Measurements from ENCODE around the gene MDFI.

MDFI gene

GRCh38 chr6:41651246-41651961 lies 13.1 kb downstream of the MDFI start:
- no peak for DNase-seq (ENCODE audit: low spot score)

DNA sequence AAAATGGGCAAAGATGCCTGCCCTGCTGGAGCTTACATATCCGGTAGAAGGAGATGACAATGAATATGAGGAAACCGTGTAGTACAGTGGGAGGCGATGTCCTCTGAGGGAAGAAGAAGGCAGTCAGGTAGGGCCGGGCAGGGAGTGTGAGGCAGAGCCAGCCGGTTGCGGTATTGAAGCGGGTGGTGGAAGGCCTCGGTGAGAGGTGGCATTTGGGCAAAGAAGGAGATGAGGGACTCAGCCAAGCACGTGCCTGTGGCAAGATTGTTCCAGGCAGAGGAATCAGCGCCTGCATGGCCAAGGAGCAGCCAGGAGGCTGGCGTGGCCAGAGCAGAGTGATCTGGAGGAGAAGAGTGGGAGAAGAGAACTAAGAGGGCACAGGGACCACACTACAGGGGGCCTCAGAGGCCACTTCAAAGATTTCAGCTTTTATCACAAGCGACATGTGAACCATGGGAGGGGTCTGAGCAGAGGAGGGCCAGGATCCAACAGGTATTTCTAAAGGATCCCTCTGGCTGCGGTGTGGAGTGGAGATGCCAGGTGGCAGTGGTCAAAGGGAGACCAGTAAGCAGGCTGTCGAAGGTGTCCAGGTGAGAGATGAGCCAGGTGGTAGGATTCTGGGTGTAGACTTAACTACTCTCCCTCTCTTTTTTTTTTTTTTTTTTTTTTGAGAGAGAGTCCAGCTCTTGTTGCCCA lies 13.8 kb downstream of the MDFI start:
- no peak for DNase-seq (ENCODE audit: low spot score)

DNA sequence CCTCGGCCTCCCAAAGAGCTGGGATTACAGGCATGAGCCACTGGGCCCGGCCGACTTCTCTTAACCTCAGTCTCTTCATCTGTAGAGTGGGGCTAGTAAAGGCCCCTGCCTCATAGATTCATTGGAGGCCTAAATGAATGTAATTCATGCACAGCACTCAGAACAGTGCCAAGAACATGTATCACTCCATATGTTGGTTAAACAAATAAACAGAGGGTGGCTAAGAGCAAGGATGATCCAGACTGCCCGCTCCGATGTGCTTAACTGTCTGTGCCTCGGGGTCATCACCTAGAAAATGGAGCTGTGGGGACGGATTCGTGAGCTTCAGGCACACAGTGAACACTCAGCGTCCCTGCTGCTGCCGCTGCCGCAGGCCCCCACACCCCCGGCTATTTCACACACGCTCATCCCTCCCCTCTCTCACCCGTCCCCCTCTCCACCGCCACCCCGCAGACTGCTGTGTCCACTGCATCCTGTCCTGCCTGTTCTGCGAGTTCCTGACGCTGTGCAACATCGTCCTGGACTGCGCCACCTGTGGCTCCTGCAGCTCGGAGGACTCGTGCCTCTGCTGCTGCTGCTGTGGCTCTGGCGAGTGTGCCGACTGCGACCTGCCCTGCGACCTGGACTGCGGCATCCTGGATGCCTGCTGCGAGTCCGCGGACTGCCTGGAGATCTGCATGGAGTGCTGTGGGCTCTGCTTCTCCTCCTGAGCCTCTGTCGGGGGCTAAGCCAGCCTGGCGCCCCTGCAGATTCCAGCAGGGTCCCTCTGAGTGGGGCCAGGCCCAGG lies 14.8 kb downstream of the MDFI start:
- no peak for DNase-seq (ENCODE audit: low spot score)

DNA sequence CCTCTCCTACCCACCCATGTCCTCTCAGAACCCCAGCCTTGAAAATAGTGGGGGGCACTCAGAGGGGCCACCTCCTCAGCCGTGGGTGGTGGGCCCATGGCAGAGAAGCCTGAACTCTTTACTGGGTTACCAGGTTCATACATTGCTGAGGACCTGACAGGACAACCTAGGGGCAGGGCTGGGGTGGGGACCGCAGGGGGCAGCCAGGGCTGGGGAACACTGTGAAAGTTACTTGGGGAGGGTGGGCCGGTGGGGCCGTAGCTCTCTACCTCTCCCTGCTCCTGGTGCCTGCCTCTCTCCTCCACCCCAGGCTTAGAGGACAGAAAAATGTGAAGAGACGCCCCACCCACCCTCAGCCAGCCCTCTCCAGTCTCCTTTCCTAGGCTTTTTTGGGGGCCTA lies 15.4 kb downstream of the MDFI start:
- no peak for DNase-seq (ENCODE audit: low spot score)

GRCh38 chr6:41654151-41654697 lies 16.0 kb downstream of the MDFI start:
- no peak for DNase-seq (ENCODE audit: low spot score)

GRCh38 chr6:41654698-41655151 lies 16.5 kb downstream of the MDFI start:
- no peak for DNase-seq (ENCODE audit: low spot score)

DNA sequence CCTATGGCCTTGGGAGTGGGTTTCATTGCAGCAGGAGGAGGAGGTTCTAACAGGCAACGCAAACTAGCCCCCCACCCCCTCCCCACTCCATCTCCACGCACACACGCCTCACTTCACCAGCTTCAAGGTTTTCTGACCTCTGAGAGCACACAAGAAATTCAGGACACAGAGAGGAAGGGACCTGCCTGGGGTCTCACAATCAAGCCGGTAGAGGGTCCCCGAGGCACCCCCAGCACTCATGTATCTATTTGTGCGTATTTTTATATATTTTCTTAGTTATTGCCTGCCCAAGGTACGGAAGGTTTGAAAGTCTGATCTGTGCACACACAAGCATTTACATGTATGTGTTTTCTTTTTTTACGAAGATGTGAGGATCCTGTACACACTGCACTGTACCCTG lies 16.9 kb downstream of the MDFI start:
- no peak for DNase-seq (ENCODE audit: low spot score)

DNA sequence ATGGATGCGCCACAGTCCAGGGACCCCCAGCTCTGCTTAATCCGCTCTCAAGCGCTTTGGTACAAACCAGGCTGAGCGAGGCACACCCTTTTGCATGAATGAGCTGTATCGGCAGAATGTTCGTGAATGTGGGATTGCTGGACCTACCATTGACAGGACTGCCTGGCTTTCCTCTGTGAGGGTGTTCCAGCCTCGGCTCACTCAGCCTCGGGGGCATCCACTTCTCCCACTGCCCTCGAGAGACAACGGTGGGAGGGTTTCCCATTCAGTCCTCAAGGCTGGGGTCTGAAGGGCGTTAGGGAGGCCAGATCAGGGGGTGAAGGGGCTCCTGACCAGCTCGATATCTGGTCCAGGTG lies 17.4 kb downstream of the MDFI start:
- no peak for DNase-seq (ENCODE audit: low spot score)

DNA sequence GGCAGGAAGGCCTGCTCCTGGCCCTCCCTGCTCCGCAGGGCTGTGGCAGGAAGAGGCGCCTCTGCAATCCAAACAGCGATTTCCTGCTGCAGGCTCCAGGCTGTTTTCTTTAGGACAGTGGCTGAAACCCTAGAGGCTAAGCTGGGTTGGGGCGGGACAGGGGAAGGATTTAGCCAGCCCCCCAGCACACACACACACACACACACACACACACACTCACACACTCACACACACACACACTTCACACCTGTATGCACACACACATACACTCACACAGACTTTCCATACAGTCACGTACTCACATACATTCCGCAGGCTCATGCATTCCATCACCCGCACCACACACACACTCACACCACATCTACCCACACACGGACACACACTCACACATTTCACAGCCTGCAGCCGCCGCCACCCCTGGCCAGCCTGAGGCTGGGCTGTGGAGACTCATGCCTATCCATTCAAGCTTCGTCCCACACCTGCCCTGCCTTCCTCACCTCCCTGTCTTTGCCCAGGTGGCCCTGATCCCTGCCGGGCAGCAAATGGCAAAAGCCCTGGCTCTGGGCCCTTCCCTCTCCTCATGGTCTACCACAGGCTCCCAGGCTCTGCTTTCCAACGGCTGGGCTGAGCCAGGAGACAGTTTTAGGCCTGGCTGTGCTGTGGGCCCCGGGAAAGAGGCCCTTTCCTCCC lies 17.9 kb downstream of the MDFI start:
- DNase-seq (ENCODE audit: low spot score): no peak

- no peak for DNase-seq (ENCODE audit: low spot score)
Measured at GRCh38 chr6:41657131-41658094, 19.1 kb downstream of the MDFI start.

GRCh38 chr6:41658636-41659035 lies 20.4 kb downstream of the MDFI start:
- DNase-seq (ENCODE audit: low spot score): no peak

GRCh38 chr6:41659935-41660334 lies 21.7 kb downstream of the MDFI start:
- DNase-seq (ENCODE audit: low spot score): no peak

DNA sequence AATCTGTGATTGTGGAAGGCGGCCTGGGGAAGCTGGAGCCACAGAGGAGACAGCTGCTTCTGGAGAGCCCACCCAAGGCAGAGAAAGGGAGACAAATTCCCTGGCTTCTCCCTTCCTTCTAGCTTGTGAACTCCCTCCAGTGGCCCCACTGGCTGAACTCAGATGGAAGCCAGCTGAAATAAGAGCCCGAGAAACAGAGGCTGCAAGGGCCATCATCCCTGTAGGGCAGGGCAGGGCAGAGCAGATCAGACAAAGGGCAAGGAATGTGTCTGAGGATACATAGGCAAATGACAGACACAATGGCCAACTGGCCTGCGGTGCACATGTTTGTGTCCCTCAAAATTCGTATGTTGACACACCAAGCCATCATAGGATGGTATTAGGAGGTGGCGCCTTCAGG lies 25.3 kb downstream of the MDFI start:
- DNase-seq (ENCODE audit: low spot score): no peak

DNA sequence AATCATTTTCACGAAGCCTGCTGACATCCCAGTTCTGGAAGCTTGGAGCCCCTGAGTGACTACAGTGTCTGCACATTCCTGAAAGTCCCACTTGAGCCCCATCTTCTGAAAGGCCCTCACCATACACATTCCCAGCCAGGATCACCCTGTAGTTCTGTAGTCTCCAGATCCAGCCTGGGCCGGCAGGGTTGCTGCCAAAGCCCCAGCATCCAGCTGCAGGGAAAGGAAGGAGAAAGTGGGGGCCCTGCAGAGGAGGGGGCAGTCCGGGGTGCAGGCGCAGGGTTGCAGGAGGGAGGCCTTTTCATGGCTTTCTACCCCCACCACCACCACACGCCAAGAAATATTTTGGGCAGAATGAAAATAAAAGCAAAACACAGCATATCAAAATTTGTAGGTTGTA lies 26.0 kb downstream of the MDFI start:
- no peak for DNase-seq (ENCODE audit: low spot score)

DNA sequence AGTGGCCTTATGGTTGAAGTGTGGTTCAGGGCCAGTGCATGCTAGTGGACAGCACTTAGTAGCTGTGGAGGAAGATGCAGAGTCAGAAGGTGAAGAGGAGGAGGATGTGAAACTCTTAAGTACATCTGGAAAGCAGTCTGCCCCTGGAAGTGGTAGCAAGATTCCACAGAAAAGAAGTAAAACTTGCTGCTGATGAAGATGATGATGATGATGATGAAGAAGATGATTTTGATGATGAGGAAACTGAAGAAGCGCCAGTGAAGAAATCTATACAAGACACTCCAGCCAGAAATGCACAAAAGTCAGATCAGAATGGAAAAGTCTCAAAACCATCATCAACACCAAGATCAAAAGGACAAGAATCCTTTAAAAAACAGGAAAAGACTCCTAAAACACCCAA lies 28.9 kb downstream of the MDFI start:
- no peak for DNase-seq (ENCODE audit: low spot score)

- DNase-seq (ENCODE audit: low spot score): no peak
Measured at GRCh38 chr6:41668968-41669367, 30.7 kb downstream of the MDFI start.

GRCh38 chr6:41670703-41671360 lies 32.6 kb downstream of the MDFI start:
- no peak for DNase-seq (ENCODE audit: low spot score)

DNA sequence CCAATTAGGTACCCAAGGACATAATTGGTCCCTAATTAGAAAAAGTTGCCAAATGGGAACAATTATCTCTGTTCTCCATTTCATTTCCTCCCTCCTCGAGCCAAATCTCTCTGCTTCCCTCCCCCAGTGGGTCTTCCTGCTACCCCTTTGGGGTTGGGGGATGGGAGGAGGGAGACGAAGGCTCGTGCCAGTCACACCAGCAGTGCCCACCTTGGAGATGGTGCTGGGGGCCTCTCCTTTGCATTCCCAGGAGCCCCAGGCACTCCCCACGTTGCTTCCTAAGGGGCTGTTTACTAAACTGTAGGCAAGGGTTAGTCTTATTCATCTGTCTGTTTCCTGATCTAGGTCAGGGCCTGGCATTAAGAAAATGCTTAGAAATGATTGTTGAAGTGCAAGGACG lies 33.1 kb downstream of the MDFI start:
- DNase-seq (ENCODE audit: low spot score): no peak

GRCh38 chr6:41672016-41672415 lies 33.7 kb downstream of the MDFI start:
- no peak for DNase-seq (ENCODE audit: low spot score)
